ENCODE measurements around the gene SORCS2.

- no peak for TF ChIP-seq CTCF (IDR thresholded peaks at IDR 0.05)
- no peak for TF ChIP-seq POLR2A (IDR thresholded peaks at IDR 0.05)
Observed at GRCh38 chr4:7320206-7320797, 128.0 kb downstream of the SORCS2 start.

Measured in Peyer's patch (tissue), 4 donors.